ENCODE measurements around the gene AOX1. TPM values are rescaled to one million over a fixed set of nuclear protein-coding genes. Genes with fewer than 3 reads are reported as not detected.
"Not testable (repeated sequence)": the region's sequence is repeated elsewhere in the genome, so short reads cannot be mapped to it uniquely, and the experiment has no call there.

Gene AOX1
- total RNA-seq, 4 donors from 2014 or later, result 13.8 to 52.6 (median 33.8) TPM

DNA sequence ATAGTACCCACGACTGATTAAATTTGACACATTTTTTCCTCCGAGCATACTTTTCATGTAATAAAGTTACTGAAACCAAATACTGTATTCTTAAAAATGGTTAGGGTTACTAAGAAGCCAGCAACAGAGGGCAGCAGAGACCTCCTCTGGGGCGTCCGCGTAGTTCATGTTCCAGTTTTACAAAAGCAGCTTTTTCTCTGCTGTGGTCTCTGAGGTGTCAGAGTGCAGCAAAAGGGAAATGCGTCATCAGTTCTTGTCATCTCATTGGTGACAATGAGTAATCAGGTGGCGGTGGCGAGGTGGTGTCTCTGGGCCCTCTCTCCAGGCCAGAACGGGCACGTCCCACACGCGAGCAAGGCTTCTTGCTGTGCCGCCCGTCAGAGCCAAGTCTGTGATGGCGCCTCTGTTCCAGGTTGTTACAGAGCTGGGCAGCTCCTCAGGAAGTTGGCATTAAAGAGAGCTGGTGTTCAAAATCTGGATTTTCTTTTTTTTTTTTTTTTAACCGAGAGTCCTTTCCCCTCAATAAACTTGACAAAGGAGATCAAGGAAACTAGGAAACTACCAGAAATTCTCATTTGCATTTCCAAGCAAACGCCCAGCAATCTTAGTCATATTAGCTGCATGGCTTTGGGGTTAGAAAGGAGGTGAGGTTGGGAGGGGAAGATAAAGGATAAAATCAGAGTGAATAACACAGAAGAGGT is 127.3 kb downstream of the AOX1 start:
- TF ChIP-seq, protein P1, sequence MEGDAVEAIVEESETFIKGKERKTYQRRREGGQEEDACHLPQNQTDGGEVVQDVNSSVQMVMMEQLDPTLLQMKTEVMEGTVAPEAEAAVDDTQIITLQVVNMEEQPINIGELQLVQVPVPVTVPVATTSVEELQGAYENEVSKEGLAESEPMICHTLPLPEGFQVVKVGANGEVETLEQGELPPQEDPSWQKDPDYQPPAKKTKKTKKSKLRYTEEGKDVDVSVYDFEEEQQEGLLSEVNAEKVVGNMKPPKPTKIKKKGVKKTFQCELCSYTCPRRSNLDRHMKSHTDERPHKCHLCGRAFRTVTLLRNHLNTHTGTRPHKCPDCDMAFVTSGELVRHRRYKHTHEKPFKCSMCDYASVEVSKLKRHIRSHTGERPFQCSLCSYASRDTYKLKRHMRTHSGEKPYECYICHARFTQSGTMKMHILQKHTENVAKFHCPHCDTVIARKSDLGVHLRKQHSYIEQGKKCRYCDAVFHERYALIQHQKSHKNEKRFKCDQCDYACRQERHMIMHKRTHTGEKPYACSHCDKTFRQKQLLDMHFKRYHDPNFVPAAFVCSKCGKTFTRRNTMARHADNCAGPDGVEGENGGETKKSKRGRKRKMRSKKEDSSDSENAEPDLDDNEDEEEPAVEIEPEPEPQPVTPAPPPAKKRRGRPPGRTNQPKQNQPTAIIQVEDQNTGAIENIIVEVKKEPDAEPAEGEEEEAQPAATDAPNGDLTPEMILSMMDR (IDR thresholded peaks at IDR 0.05), result peak; percentile 75 to 85 (median 81)
- TF ChIP-seq POLR2A (IDR thresholded peaks at IDR 0.05), result peak; percentile 20 to 69
- peak; percentile 70 to 75 for DNase-seq
- intact Hi-C loops (cut with DNase I; ENCODE audit: low total_unique reads), result loop anchor here (5.0 kb wide), 1 partner anchor 99 kb away; the partner anchor contains the start of gene BZW1
- no peaks in the 10 kb centered on the region for H3K27me3 ChIP-seq
- H3K36me3 ChIP-seq, result no peaks in the 10 kb centered on the region
- peak overlapping the region; percentile 23 to 43 for H3K4me3 ChIP-seq
- peaks cover 0 to 4% of the 10 kb centered on the region in 2 donors for H3K4me1 ChIP-seq
- H3K9me3 ChIP-seq, result no peaks in the 10 kb centered on the region
- peak overlapping the region; percentile 41 to 42 for H3K27ac ChIP-seq

DNA sequence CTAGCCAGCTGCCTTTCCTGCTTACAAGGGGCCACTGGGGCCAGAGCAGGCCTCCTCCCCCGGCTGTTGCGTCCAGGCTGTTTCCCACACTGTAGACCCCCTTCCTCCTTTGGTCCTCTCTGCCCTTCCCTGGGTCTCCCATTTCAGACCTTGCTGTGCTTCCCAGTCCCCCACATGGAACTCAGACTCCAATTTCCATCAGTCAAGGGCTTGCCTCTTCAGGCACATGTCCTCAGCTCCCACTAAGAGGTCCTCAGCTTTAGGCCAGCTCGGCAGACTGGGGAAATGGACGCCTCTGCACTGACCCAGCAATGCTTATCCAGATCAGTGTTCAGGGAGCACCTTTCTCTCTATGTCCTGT is 127.9 kb downstream of the AOX1 start:
- intact Hi-C loops (cut with DNase I; ENCODE audit: low total_unique reads), result loop anchor here (5.0 kb wide), 1 partner anchor 99 kb away; the partner anchor contains the start of gene BZW1
- no peak for DNase-seq
- Histone ChIP-seq H3K4me1 (peaks cover 0 to 4% of the 10 kb centered on the region in 2 donors), H3K27ac (peak overlapping the region; percentile 41 to 42), H3K4me3 (no peak overlapping the region), H3K9me3 (no peaks in the 10 kb centered on the region), H3K36me3 (no peaks in the 10 kb centered on the region), H3K27me3 (no peaks in the 10 kb centered on the region)
- TF ChIP-seq POLR2A (IDR thresholded peaks at IDR 0.05), result no peak
- TF ChIP-seq, protein P1 (IDR thresholded peaks at IDR 0.05), result no peak

DNA sequence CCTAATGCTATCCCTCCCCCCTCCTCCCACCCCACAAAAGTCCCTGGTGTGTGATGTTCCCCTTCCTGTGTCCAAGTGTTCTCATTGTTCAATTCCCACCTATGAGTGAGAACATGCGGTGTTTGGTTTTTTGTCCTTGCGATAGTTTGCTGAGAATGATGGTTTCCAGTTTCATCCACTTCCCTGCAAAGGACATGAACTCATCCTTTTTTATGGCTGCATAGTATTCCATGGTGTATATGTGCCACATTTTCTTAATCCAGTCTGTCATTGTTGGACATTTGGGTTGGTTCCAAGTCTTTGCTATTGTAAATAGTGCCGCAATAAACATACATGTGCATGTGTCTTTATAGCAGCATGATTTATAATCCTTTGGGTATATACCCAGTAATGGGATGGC is 129.2 kb downstream of the AOX1 start:
- DNase-seq; H3K27ac ChIP-seq; H3K4me3 ChIP-seq; H3K4me1 ChIP-seq; H3K9me3 ChIP-seq; intact Hi-C loops (cut with DNase I; ENCODE audit: low total_unique reads); H3K27me3 ChIP-seq; H3K36me3 ChIP-seq: not testable (repeated sequence)

DNA sequence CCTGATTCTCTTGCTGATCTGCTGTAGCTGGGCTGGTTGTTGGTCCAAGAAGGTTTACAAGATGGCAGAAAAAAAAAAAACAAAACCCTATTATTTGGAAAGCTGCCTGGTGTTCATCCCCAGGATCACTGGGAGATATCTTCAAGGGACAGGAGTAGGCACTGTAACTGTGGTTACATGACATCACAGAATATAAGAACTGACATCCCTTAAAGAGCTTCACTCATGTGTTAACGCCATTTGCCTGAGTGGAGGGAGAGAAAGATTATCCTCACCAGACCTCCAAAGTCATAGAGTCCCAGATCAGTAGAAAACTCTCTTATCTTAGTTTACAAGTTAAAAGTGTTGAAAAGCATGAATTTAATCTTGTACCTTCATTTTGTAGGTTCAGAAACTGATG is 130.6 kb downstream of the AOX1 start:
- intact Hi-C loops (cut with DNase I; ENCODE audit: low total_unique reads), result no loop called here
- H3K27ac ChIP-seq, result no peak overlapping the region
- no peaks in the 10 kb centered on the region for H3K27me3 ChIP-seq
- H3K9me3 ChIP-seq, result no peaks in the 10 kb centered on the region
- no peak for DNase-seq
- H3K36me3 ChIP-seq, result no peaks in the 10 kb centered on the region
- TF ChIP-seq, protein P1 (IDR thresholded peaks at IDR 0.05), result no peak
- TF ChIP-seq POLR2A (IDR thresholded peaks at IDR 0.05), result no peak
- H3K4me1 ChIP-seq, result peaks cover 0 to 4% of the 10 kb centered on the region in 2 donors
- H3K4me3 ChIP-seq, result no peak overlapping the region

Other genes with a start within 250 kb of the AOX1 start
- 10 to 100 TPM; 10.5 to 77.4 (median 16.9) TPM for gene KCTD18, start 75.9 kb upstream of the AOX1 start, total RNA-seq
- gene SGO2, start 59.8 kb upstream of the AOX1 start, total RNA-seq, result 10 to 100 TPM in 1 of 4 donors, 1 to 10 TPM in 3; 1.8 to 12.5 (median 2.3) TPM
- gene BZW1, start 225.9 kb downstream of the AOX1 start, total RNA-seq, result 100 to 1,000 TPM in 2 of 4 donors, 10 to 100 TPM in 2; 39.2 to 322 (median 129) TPM

All from uterus (tissue), 4 donors.